Measurements from ENCODE around the gene GRIN2D.

- TF ChIP-seq POLR2A (IDR thresholded peaks at IDR 0.05; ENCODE audit: low read length) (no peak), GATA1 (IDR thresholded peaks at IDR 0.05; ENCODE audit: low read depth, low read length) (no peak)
These were observed 6.5 kb upstream of the GRIN2D start for GRCh38 chr19:48386981-48387380.

Data from erythroblast (primary cell).